ENCODE measurements around the gene ZNF561.

- TF ChIP-seq CTCF (IDR thresholded peaks at IDR 0.05; ENCODE audit: low read length) (no peak), EZH2 (IDR thresholded peaks at IDR 0.05; ENCODE audit: borderline replicate concordance, low read length) (no peak)
Observed at GRCh38 chr19:9621156-9622037, at the start of gene ZNF561.

All from OCI-LY1 (cell line).